SK-N-SH (cell line): ENCODE data around the gene DCUN1D3. TPM values are rescaled to one million over a fixed set of nuclear protein-coding genes. Genes with fewer than 3 reads are reported as not detected.

Source experiments
- CTCF ChIA-PET: fragments of 300-600, 350-600 bp; formaldehyde crosslinking; extraction: SDS; loops from one replicate; lab custom pipeline; 2021; lab: Yijun Ruan, JAX
- POLR2A ChIA-PET: fragments of 350-600 bp; sonication (Branson Sonifier 250); formaldehyde crosslinking; extraction: SDS; loops from one replicate; lab custom pipeline; 2020; ENCODE audit warnings: antibody characterized with exemption, inconsistent platforms; lab: Yijun Ruan, JAX
- DNase-seq: peaks from one replicate; pipeline ENCODE4 v3.0.0; 2012
- H2AFZ ChIP-seq: fragments of 200-600 bp; sonication (generic); 2 replicates; pipeline ENCODE4 v1.8.1; 2016; ENCODE audit warnings: antibody characterized with exemption, mild to moderate bottlenecking, low read depth
- H3F3A ChIP-seq: fragments of 200-600 bp; sonication (generic); replicated peaks from 2 replicates; pipeline ENCODE3; 2016; ENCODE audit warnings: antibody characterized with exemption, mild to moderate bottlenecking; ENCODE audit not compliant: insufficient read depth
- H3K27ac ChIP-seq, 2 experiments: fragments of 200-500 bp in 1 of 2; fragments of 200-600 bp in 1 of 2; sonication (Bioruptor generic) in 1 of 2; sonication (generic), shearing (Covaris generic) in 1 of 2; 2 replicates each; pipeline versions ENCODE4 v1.5.1 to v1.6.1; 2014 to 2016; ENCODE audit warnings: low read depth in 2 of 2, inconsistent platforms in 1 of 2, low read length in 1 of 2, mild to moderate bottlenecking in 1 of 2, mixed read lengths in 1 of 2
- H3K27me3 ChIP-seq: fragments of 200-600 bp; sonication (generic), shearing (Covaris generic); 2 replicates; pipeline ENCODE4 v1.6.1; 2016; ENCODE audit warnings: mixed run types; ENCODE audit not compliant: insufficient read depth
- H3K36me3 ChIP-seq, 2 experiments: fragments of 200-500 bp in 1 of 2; fragments of 200-600 bp in 1 of 2; sonication (Bioruptor generic) in 1 of 2; sonication (generic) in 1 of 2; replicated peaks in 1 of 2; 2 replicates each; pipeline versions ENCODE3 to v1.5.1; 2014 to 2016; ENCODE audit warnings: low read length in 1 of 2, mild to moderate bottlenecking in 1 of 2; ENCODE audit not compliant: insufficient read depth in 2 of 2, control insufficient read depth in 1 of 2
- H3K4me1 ChIP-seq, 2 experiments: fragments of 200-500 bp in 1 of 2; fragments of 200-600 bp in 1 of 2; sonication (Bioruptor generic) in 1 of 2; sonication (generic), shearing (Covaris generic) in 1 of 2; 2 replicates each; pipeline versions ENCODE4 v1.5.1 to v1.6.1; 2014 to 2016; ENCODE audit warnings: low read depth in 1 of 2, low read length in 1 of 2, mixed run types in 1 of 2; ENCODE audit not compliant: insufficient read depth in 2 of 2, control insufficient read depth in 1 of 2
- H3K4me2 ChIP-seq: fragments of 200-600 bp; sonication (generic), shearing (Covaris generic); 2 replicates; pipeline ENCODE4 v1.6.1; 2017; ENCODE audit warnings: mixed run types
- H3K4me3 ChIP-seq, 2 experiments: fragments of 200-500 bp in 1 of 2; fragments of 200-600 bp in 1 of 2; sonication (Bioruptor generic) in 1 of 2; sonication (generic), shearing (Covaris generic) in 1 of 2; 2 replicates each; pipeline versions ENCODE4 v1.5.1 to v1.8.1; 2014 to 2016; ENCODE audit warnings: low read depth in 2 of 2, inconsistent platforms in 1 of 2, low read length in 1 of 2, mild to moderate bottlenecking in 1 of 2, mixed read lengths in 1 of 2, moderate library complexity in 1 of 2
- H3K79me2 ChIP-seq: fragments of 200-600 bp; sonication (generic); 2 replicates; pipeline ENCODE4 v1.8.1; 2017; ENCODE audit warnings: mild to moderate bottlenecking; ENCODE audit not compliant: insufficient read depth
- H3K9ac ChIP-seq: fragments of 200-600 bp; sonication (generic); 2 replicates; pipeline ENCODE4 v1.6.1; 2017; ENCODE audit warnings: mixed run types
- H3K9me2 ChIP-seq: fragments of 200-600 bp; sonication (generic); 2 replicates; pipeline ENCODE4 v1.6.1; 2017; ENCODE audit warnings: mixed run types
- H3K9me3 ChIP-seq: fragments of 200-600 bp; sonication (generic); 2 replicates; pipeline ENCODE4 v1.6.1; 2017; ENCODE audit warnings: mixed run types, mild to moderate bottlenecking, moderate library complexity
- H4K20me1 ChIP-seq: fragments of 200-600 bp; sonication (generic); 2 replicates; pipeline ENCODE4 v1.6.1; 2017; ENCODE audit warnings: mild to moderate bottlenecking, mixed run types; ENCODE audit not compliant: insufficient read depth
- EP300 ChIP-seq, 2 experiments: IDR thresholded peaks; 2 replicates each; pipeline versions ENCODE4 v1.4.0 to v1.6.1; 2012; ENCODE audit warnings: borderline replicate concordance in 1 of 2, low read depth in 1 of 2, low read length in 1 of 2
- GABPA ChIP-seq: IDR thresholded peaks from 2 replicates; pipeline ENCODE4 v1.4.0; 2012; ENCODE audit warnings: low read depth, mild to moderate bottlenecking
- PBX3 ChIP-seq: IDR thresholded peaks from 2 replicates; pipeline ENCODE4; 2012
- POLR2AphosphoS5 ChIP-seq: IDR thresholded peaks from 2 replicates; pipeline ENCODE4 v1.6.1; 2012; ENCODE audit warnings: low read depth, low read length
- RAD21 ChIP-seq: IDR thresholded peaks from 2 replicates; pipeline ENCODE4 v1.6.1; 2012; ENCODE audit warnings: mild to moderate bottlenecking, low read length
- TEAD4 ChIP-seq: IDR thresholded peaks from 2 replicates; pipeline ENCODE4 v1.4.0; 2012; ENCODE audit warnings: mild to moderate bottlenecking, borderline replicate concordance; ENCODE audit not compliant: insufficient read depth
- WGBS: methylation state at CpG from one replicate; pipeline ENCODE4 v1.1.6; 2017; ENCODE audit warnings: low lambda C conversion rate; 5-methylcytosine and 5-hydroxymethylcytosine counted together
- polyA plus RNA-seq, 3 experiments: library from polyadenylated mRNA; depleted of rRNA; stranded (reverse); fragments of >200 nt; gene quantifications; 2 replicates each; pipeline ENCODE4 v1.2.3, GENCODE V29; 2012
- TF ChIP-seq, protein P1 (sequence below): IDR thresholded peaks from 2 replicates; pipeline ENCODE4 v1.4.0; 2012; ENCODE audit warnings: low read depth, borderline replicate concordance
- TF ChIP-seq, protein P2 (sequence below): fragments of 150-350 bp; IDR thresholded peaks from 2 replicates; pipeline ENCODE4 v1.6.1; 2016; ENCODE audit warnings: mild to moderate bottlenecking, low read depth, low read length
- TF ChIP-seq, protein P3 (sequence below): IDR thresholded peaks from 2 replicates; pipeline ENCODE4 v1.4.0; 2012; ENCODE audit warnings: low read depth, borderline replicate concordance
- TF ChIP-seq, protein P4 (sequence below): fragments of 150-350 bp; IDR thresholded peaks from 2 replicates; pipeline ENCODE4 v1.6.1; 2017; ENCODE audit warnings: antibody characterized with exemption, low read length, low read depth, borderline replicate concordance

DCUN1D3 gene
- polyA plus RNA-seq, 1 of the 3 experiments (the other 2 are of a cell fraction): 4.7 TPM

DNA sequence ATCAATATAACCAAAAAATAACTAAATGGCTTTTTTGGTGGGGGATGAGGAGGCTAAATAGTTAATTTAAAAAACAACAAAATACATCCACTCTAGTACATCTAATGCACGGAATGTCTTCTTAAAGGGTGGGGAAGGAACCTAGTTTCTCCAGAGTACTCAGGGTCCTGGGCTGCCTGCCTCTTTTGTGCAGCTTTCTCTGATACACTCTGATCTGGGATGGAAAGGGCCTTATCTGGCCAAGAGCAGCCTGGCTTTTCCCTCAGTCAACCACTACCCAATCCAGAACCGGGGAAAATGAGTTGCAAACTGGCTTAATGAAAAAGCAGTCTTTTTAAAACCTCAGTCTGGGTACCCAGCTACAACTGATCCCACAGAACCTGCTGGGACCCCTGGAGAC, 42.9 kb downstream of the DCUN1D3 start:
- H3K27me3 ChIP-seq: no peaks in the 10 kb centered on the region
- no peak overlapping the region for H3K9ac ChIP-seq
- ChIA-PET POLR2A (no interaction called here), CTCF (interaction anchor here (1.1 to 1.3 kb wide), 3 partner anchors 9 to 300 kb away, joined by 3 read pairs; no protein-coding TSS in a partner anchor)
- no peak overlapping the region for H3K4me2 ChIP-seq
- H2AFZ ChIP-seq: no peak overlapping the region
- peaks cover 38 to 55% of the 10 kb centered on the region in 2 experiments for H3K36me3 ChIP-seq
- H3K27ac ChIP-seq: no peak overlapping the region
- H4K20me1 ChIP-seq: no peaks in the 10 kb centered on the region
- H3K9me2 ChIP-seq: no peaks in the 10 kb centered on the region
- no peak overlapping the region for H3K4me3 ChIP-seq
- WGBS: 91% methylated on average over 2 of the region's 2 CpGs
- H3K4me1 ChIP-seq: no peaks in the 10 kb centered on the region; a peak in 2 of 4 replicates
- peaks cover 11% of the 10 kb centered on the region; the same call in 1 of the 2 replicates for H3K79me2 ChIP-seq
- no peaks in the 10 kb centered on the region for H3K9me3 ChIP-seq
- TF ChIP-seq EP300 (IDR thresholded peaks at IDR 0.05; ENCODE audit: borderline replicate concordance in 1 of 2, low read depth in 1 of 2, low read length in 1 of 2): no peak
- TF ChIP-seq PBX3: no peak
- TF ChIP-seq, protein P1, sequence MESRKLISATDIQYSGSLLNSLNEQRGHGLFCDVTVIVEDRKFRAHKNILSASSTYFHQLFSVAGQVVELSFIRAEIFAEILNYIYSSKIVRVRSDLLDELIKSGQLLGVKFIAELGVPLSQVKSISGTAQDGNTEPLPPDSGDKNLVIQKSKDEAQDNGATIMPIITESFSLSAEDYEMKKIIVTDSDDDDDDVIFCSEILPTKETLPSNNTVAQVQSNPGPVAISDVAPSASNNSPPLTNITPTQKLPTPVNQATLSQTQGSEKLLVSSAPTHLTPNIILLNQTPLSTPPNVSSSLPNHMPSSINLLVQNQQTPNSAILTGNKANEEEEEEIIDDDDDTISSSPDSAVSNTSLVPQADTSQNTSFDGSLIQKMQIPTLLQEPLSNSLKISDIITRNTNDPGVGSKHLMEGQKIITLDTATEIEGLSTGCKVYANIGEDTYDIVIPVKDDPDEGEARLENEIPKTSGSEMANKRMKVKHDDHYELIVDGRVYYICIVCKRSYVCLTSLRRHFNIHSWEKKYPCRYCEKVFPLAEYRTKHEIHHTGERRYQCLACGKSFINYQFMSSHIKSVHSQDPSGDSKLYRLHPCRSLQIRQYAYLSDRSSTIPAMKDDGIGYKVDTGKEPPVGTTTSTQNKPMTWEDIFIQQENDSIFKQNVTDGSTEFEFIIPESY: no peak
- TF ChIP-seq, protein P2, sequence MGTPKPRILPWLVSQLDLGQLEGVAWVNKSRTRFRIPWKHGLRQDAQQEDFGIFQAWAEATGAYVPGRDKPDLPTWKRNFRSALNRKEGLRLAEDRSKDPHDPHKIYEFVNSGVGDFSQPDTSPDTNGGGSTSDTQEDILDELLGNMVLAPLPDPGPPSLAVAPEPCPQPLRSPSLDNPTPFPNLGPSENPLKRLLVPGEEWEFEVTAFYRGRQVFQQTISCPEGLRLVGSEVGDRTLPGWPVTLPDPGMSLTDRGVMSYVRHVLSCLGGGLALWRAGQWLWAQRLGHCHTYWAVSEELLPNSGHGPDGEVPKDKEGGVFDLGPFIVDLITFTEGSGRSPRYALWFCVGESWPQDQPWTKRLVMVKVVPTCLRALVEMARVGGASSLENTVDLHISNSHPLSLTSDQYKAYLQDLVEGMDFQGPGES: no peak
- no peak for TF ChIP-seq POLR2AphosphoS5
- no peak for TF ChIP-seq RAD21
- TF ChIP-seq, protein P3, sequence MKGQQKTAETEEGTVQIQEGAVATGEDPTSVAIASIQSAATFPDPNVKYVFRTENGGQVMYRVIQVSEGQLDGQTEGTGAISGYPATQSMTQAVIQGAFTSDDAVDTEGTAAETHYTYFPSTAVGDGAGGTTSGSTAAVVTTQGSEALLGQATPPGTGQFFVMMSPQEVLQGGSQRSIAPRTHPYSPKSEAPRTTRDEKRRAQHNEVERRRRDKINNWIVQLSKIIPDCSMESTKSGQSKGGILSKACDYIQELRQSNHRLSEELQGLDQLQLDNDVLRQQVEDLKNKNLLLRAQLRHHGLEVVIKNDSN: no peak
- no peak for TF ChIP-seq TEAD4
- TF ChIP-seq, protein P4, sequence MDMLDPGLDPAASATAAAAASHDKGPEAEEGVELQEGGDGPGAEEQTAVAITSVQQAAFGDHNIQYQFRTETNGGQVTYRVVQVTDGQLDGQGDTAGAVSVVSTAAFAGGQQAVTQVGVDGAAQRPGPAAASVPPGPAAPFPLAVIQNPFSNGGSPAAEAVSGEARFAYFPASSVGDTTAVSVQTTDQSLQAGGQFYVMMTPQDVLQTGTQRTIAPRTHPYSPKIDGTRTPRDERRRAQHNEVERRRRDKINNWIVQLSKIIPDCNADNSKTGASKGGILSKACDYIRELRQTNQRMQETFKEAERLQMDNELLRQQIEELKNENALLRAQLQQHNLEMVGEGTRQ: no peak
- TF ChIP-seq GABPA: no peak
- no peak for DNase-seq
- no peaks in the 10 kb centered on the region for H3F3A ChIP-seq
